Measurements from ENCODE around the gene TNS3. TPM values are rescaled to one million over a fixed set of nuclear protein-coding genes. Genes with fewer than 3 reads are reported as not detected.

TNS3 gene
- total RNA-seq, 1 donor from 2014 or later: 40.8 TPM

GRCh38 chr7:47371317-47371716, 210.6 kb downstream of the TNS3 start:
- TF ChIP-seq CTCF (conservative IDR thresholded peaks at IDR 0.05; ENCODE audit: low read depth, low read length): no peak
- DNase-seq (ENCODE audit: low read depth): no peak
- no peak overlapping the region for H3K4me3 ChIP-seq (ENCODE audit: low read depth, low read length)

GRCh38 chr7:47370461-47371042, 211.4 kb downstream of the TNS3 start:
- peak; percentile 68 for DNase-seq (ENCODE audit: low read depth)
- H3K4me3 ChIP-seq (ENCODE audit: low read depth, low read length): no peak overlapping the region
- no peak for TF ChIP-seq CTCF (conservative IDR thresholded peaks at IDR 0.05; ENCODE audit: low read depth, low read length)

- DNase-seq (ENCODE audit: low read depth): no peak
- no peak overlapping the region for H3K4me3 ChIP-seq (ENCODE audit: low read depth, low read length)
- TF ChIP-seq CTCF (conservative IDR thresholded peaks at IDR 0.05; ENCODE audit: low read depth, low read length): no peak
These were observed 212.2 kb downstream of the TNS3 start for GRCh38 chr7:47369736-47370135.

GRCh38 chr7:47368190-47368812, 213.6 kb downstream of the TNS3 start:
- no peak for DNase-seq (ENCODE audit: low read depth)
- TF ChIP-seq CTCF (conservative IDR thresholded peaks at IDR 0.05; ENCODE audit: low read depth, low read length): no peak
- no peak overlapping the region for H3K4me3 ChIP-seq (ENCODE audit: low read depth, low read length)

- no peak for DNase-seq (ENCODE audit: low read depth)
- no peak for TF ChIP-seq CTCF (conservative IDR thresholded peaks at IDR 0.05; ENCODE audit: low read depth, low read length)
- H3K4me3 ChIP-seq (ENCODE audit: low read depth, low read length): no peak overlapping the region
These were observed 214.5 kb downstream of the TNS3 start for GRCh38 chr7:47367369-47367768.

- no peak for DNase-seq (ENCODE audit: low read depth)
- no peak overlapping the region for H3K4me3 ChIP-seq (ENCODE audit: low read depth, low read length)
- no peak for TF ChIP-seq CTCF (conservative IDR thresholded peaks at IDR 0.05; ENCODE audit: low read depth, low read length)
These were observed 215.0 kb downstream of the TNS3 start for GRCh38 chr7:47366960-47367359.

- no peak overlapping the region for H3K4me3 ChIP-seq (ENCODE audit: low read depth, low read length)
- no peak for DNase-seq (ENCODE audit: low read depth)
- TF ChIP-seq CTCF (conservative IDR thresholded peaks at IDR 0.05; ENCODE audit: low read depth, low read length): no peak
These were observed 215.7 kb downstream of the TNS3 start for GRCh38 chr7:47366211-47366610.
